GM18517 (cell line): ENCODE measurements around the gene MCF2L2.
"Not testable (repeated sequence)": the region's sequence is repeated elsewhere in the genome, so short reads cannot be mapped to it uniquely, and the experiment has no call there.

Experiments used
- ATAC-seq: cut with Tn5 transposase; IDR thresholded peaks from one replicate; pipeline ENCODE4 v1.9.1; 2021; ENCODE audit warnings: mild to moderate bottlenecking, moderate library complexity; ENCODE audit not compliant: unreplicated experiment

Gene MCF2L2

GRCh38 chr3:183182073-183182472 lies 246.3 kb downstream of the MCF2L2 start:
- ATAC-seq = no peak

- ATAC-seq = no peak
Observed at GRCh38 chr3:183181606-183182005, 246.8 kb downstream of the MCF2L2 start.

GRCh38 chr3:183180784-183181295 lies 247.6 kb downstream of the MCF2L2 start:
- no peak for ATAC-seq

- no peak for ATAC-seq
Observed at GRCh38 chr3:183180110-183180783, 248.2 kb downstream of the MCF2L2 start.

- not testable (repeated sequence) for ATAC-seq
Observed at GRCh38 chr3:183179550-183179908, 248.9 kb downstream of the MCF2L2 start.

GRCh38 chr3:183178833-183179549 lies 249.4 kb downstream of the MCF2L2 start:
- ATAC-seq = no peak

- no peak for ATAC-seq
Observed at GRCh38 chr3:183178512-183178832, 249.9 kb downstream of the MCF2L2 start.

- no peak for ATAC-seq
Observed at GRCh38 chr3:183172051-183172639, 256.3 kb downstream of the MCF2L2 start.

GRCh38 chr3:183167975-183168374 lies 260.4 kb downstream of the MCF2L2 start:
- ATAC-seq = not testable (repeated sequence)

- ATAC-seq = no peak
Observed at GRCh38 chr3:183163563-183163962, 264.9 kb downstream of the MCF2L2 start.

GRCh38 chr3:183161552-183162336 lies 266.7 kb downstream of the MCF2L2 start:
- peak; percentile 78 for ATAC-seq

- ATAC-seq = no peak
Observed at GRCh38 chr3:183160616-183161015, 267.8 kb downstream of the MCF2L2 start.

GRCh38 chr3:183159333-183159732 lies 269.1 kb downstream of the MCF2L2 start:
- no peak for ATAC-seq

- ATAC-seq = peak; percentile 65
Observed at GRCh38 chr3:183158551-183159006, 269.8 kb downstream of the MCF2L2 start.

- peak; percentile 35 for ATAC-seq
Observed at GRCh38 chr3:183158113-183158512, 270.3 kb downstream of the MCF2L2 start.

GRCh38 chr3:183156266-183156665 lies 272.2 kb downstream of the MCF2L2 start:
- ATAC-seq = no peak

GRCh38 chr3:183155499-183155898 lies 272.9 kb downstream of the MCF2L2 start:
- no peak for ATAC-seq

GRCh38 chr3:183153210-183153950 lies 275.0 kb downstream of the MCF2L2 start:
- ATAC-seq = no peak

GRCh38 chr3:183151821-183152351 lies 276.5 kb downstream of the MCF2L2 start:
- ATAC-seq = no peak

GRCh38 chr3:183151086-183151485 lies 277.3 kb downstream of the MCF2L2 start:
- ATAC-seq = no peak
